PC-3 (cell line): Measurements from ENCODE around the gene CD79A. TPM values are rescaled to one million over a fixed set of nuclear protein-coding genes. Genes with fewer than 3 reads are reported as not detected.

Experiments used
- ATAC-seq: fragments of 200-7000 bp; cut with Tn5 transposase; 2 replicates; pipeline ENCODE4 v1.9.1; 2020; ENCODE audit warnings: mild to moderate bottlenecking, moderate library complexity
- BruUV-seq: library from RNA; stranded (reverse); fragments of 400-500 nt; replicated peaks from 2 replicates; lab custom pipeline; 2021; lab: Mats Ljungman, UMichigan
- CTCF ChIA-PET: fragments of 300-600 bp; sonication (Branson Sonifier 250); formaldehyde crosslinking; loops from one replicate; lab custom pipeline; 2022; ENCODE audit warnings: antibody characterized with exemption; lab: Charles Lee
- POLR2A ChIA-PET: fragments of 300-600 bp; sonication (Branson Sonifier 250); formaldehyde crosslinking; loops from one replicate; lab custom pipeline; 2022; ENCODE audit warnings: antibody characterized with exemption; ENCODE audit not compliant: unreplicated experiment; lab: Charles Lee
- DNase-seq: peaks from one replicate; pipeline ENCODE4 v3.0.0-alpha.2; 2015
- H2AFZ ChIP-seq: fragments of 300-600 bp; sonication (generic); 2 replicates; pipeline ENCODE4 v1.6.0; 2016; ENCODE audit warnings: antibody characterized with exemption, low read length
- H3F3A ChIP-seq: fragments of 300-600 bp; sonication (generic); one replicate; pipeline ENCODE4 v1.6.0; 2017; ENCODE audit warnings: antibody characterized with exemption, low read length, control low read depth, mild to moderate bottlenecking; ENCODE audit not compliant: unreplicated experiment
- H3K27ac ChIP-seq: fragments of 300-600 bp; sonication (generic); 2 replicates; pipeline ENCODE4 v1.5.1; 2016; ENCODE audit warnings: mild to moderate bottlenecking, low read length
- H3K27me3 ChIP-seq: fragments of 300-600 bp; sonication (generic); 2 replicates; pipeline ENCODE4 v1.6.1; 2016; ENCODE audit warnings: low read length, mixed read lengths
- H3K36me3 ChIP-seq: fragments of 300-600 bp; sonication (generic); 2 replicates; pipeline ENCODE4 v1.6.1; 2016; ENCODE audit warnings: low read depth, mixed run types, low read length, mixed read lengths
- H3K4me1 ChIP-seq: fragments of 300-600 bp; sonication (generic); 2 replicates; pipeline ENCODE4 v1.5.1; 2016; ENCODE audit warnings: low read length; ENCODE audit not compliant: insufficient read depth
- H3K4me2 ChIP-seq: fragments of 300-600 bp; sonication (generic); 2 replicates; pipeline ENCODE4 v1.6.0; 2016; ENCODE audit warnings: low read length
- H3K4me3 ChIP-seq: fragments of 300-600 bp; sonication (generic); 2 replicates; pipeline ENCODE4 v1.5.1; 2016; ENCODE audit warnings: mild to moderate bottlenecking, low read length, mixed read lengths
- H3K79me2 ChIP-seq: fragments of 300-600 bp; sonication (generic); 2 replicates; pipeline ENCODE4 v1.6.1; 2017; ENCODE audit warnings: low read length, mixed read lengths
- H3K9ac ChIP-seq: fragments of 300-600 bp; sonication (generic); 2 replicates; pipeline ENCODE4 v1.6.0; 2016; ENCODE audit warnings: mild to moderate bottlenecking, low read length
- H3K9me2 ChIP-seq: fragments of 300-600 bp; sonication (generic); replicated peaks from 2 replicates; pipeline ENCODE4 v1.6.1; 2016; ENCODE audit warnings: mixed run types, low read length, mixed read lengths
- H3K9me3 ChIP-seq: fragments of 300-600 bp; sonication (generic); 2 replicates; pipeline ENCODE4 v1.6.1; 2016; ENCODE audit warnings: low read length, mixed read lengths
- H4K20me1 ChIP-seq: fragments of 300-600 bp; sonication (generic); 2 replicates; pipeline ENCODE4 v1.6.1; 2016; ENCODE audit warnings: low read length, mixed read lengths
- CTCF ChIP-seq: fragments of 300-600 bp; sonication (generic); conservative IDR thresholded peaks from 2 replicates; pipeline ENCODE4 v1.5.1; 2017; ENCODE audit warnings: antibody characterized with exemption, low read depth, mild to moderate bottlenecking, low read length
- EZH2 ChIP-seq: fragments of 300-600 bp; sonication (generic); IDR thresholded peaks from one replicate; pipeline ENCODE4 v1.6.1; 2017; ENCODE audit warnings: antibody characterized with exemption, mild to moderate bottlenecking, low read length; ENCODE audit not compliant: unreplicated experiment
- EZH2phosphoT487 ChIP-seq: fragments of 300-600 bp; sonication (generic); IDR thresholded peaks from 2 replicates; pipeline ENCODE4 v1.6.1; 2018; ENCODE audit warnings: mild to moderate bottlenecking, antibody characterized with exemption, low read length, borderline replicate concordance
- intact Hi-C: fragments of 100-400 bp; cut with micrococcal nuclease; formaldehyde crosslinking; loops from 2 replicates; pipeline ENCODE4 v1.9.0; 2023
- total RNA-seq: library from RNA; depleted of rRNA; stranded (reverse); fragments of >200 nt; gene quantifications from 2 replicates; pipeline ENCODE4 v1.2.3, GENCODE V29; 2014

The CD79A gene
- total RNA-seq, 1 experiment from 2014 or later, result 0.11 TPM

DNA sequence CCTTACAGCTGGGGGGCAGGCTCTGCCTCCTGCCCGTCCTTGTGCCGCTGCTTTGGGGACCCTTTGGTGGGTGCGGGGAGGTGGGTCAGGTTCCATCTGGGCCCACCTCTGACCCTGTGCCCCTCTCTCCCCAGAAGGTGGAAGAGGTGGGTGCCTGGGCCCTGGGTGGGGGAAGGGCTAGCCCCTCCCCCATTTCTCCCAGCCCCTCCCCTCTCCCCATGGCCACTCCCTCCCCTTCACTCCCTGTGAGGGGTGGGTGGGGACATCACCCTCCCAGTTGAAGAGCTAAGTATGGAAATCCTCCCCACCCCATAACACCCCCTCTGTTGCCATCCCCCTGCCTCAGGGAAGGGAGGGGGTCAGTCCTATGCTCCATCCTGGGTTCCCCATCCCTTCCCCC, 20.1 kb downstream of the CD79A start:
- no peaks in the 10 kb centered on the region for H3K27me3 ChIP-seq
- no peaks in the 10 kb centered on the region for H3K9me3 ChIP-seq
- no peaks in the 10 kb centered on the region for H3F3A ChIP-seq
- H3K36me3 ChIP-seq, result peaks cover 3% of the 10 kb centered on the region; the same call in 1 of the 2 replicates
- POLR2A ChIA-PET, result no interaction called here
- no peak for DNase-seq
- CTCF ChIA-PET, result no interaction called here
- BruUV-seq, result no TSS peak
- H3K4me3 ChIP-seq, result no peak overlapping the region
- no peak overlapping the region for H3K4me2 ChIP-seq
- no peak for ATAC-seq
- no peaks in the 10 kb centered on the region for H3K4me1 ChIP-seq
- no peak overlapping the region for H3K27ac ChIP-seq
- TF ChIP-seq EZH2phosphoT487, result no peak
- no peak for TF ChIP-seq CTCF
- TF ChIP-seq EZH2, result no peak
- no peaks in the 10 kb centered on the region for H3K9me2 ChIP-seq
- no peak overlapping the region for H2AFZ ChIP-seq
- no peaks in the 10 kb centered on the region for H3K79me2 ChIP-seq
- H4K20me1 ChIP-seq, result no peaks in the 10 kb centered on the region
- no peak overlapping the region for H3K9ac ChIP-seq
- intact Hi-C loops, result no loop called here

GRCh38 chr19:41897820-41898219, 20.7 kb downstream of the CD79A start:
- ChIA-PET CTCF (no interaction called here), POLR2A (no interaction called here)
- Histone ChIP-seq H3K9ac (no peak overlapping the region), H2AFZ (no peak overlapping the region), H3K4me1 (no peaks in the 10 kb centered on the region), H3K9me3 (no peaks in the 10 kb centered on the region), H3K27me3 (no peaks in the 10 kb centered on the region), H3K9me2 (no peaks in the 10 kb centered on the region), H3K36me3 (peaks cover 9% of the 10 kb centered on the region; the same call in 1 of the 2 replicates), H3K4me3 (no peak overlapping the region), H3K4me2 (no peak overlapping the region), H3K79me2 (no peaks in the 10 kb centered on the region), H4K20me1 (no peaks in the 10 kb centered on the region), H3F3A (no peaks in the 10 kb centered on the region), H3K27ac (no peak overlapping the region)
- ATAC-seq (no peak), DNase-seq (no peak)
- BruUV-seq, result TSS peak; percentile 29
- TF ChIP-seq CTCF (no peak), EZH2 (no peak), EZH2phosphoT487 (no peak)
- intact Hi-C loops, result no loop called here

GRCh38 chr19:41898235-41898634, 21.2 kb downstream of the CD79A start:
- TF ChIP-seq EZH2phosphoT487 (no peak), CTCF (no peak), EZH2 (no peak)
- CTCF ChIA-PET, result no interaction called here

More at GRCh38 chr19:41898235-41898634, 21.2 kb downstream of the CD79A start:
- peaks cover 13% of the 10 kb centered on the region; the same call in 1 of the 2 replicates for H3K36me3 ChIP-seq
- H2AFZ ChIP-seq, result no peak overlapping the region
- no peaks in the 10 kb centered on the region for H3K27me3 ChIP-seq
- H3K4me2 ChIP-seq, result no peak overlapping the region
- POLR2A ChIA-PET, result no interaction called here
- H4K20me1 ChIP-seq, result no peaks in the 10 kb centered on the region
- H3K9me3 ChIP-seq, result no peaks in the 10 kb centered on the region
- H3K79me2 ChIP-seq, result no peaks in the 10 kb centered on the region
- no peak for ATAC-seq
- no peak overlapping the region for H3K9ac ChIP-seq
- H3K4me3 ChIP-seq, result no peak overlapping the region
- H3K4me1 ChIP-seq, result 0 out of 2 replicates have a peak, but pooled peaks cover under 1% of the 10 kb centered on the region
- intact Hi-C loops, result no loop called here
- no TSS peak for BruUV-seq
- no peak overlapping the region for H3K27ac ChIP-seq
- DNase-seq, result no peak
- H3K9me2 ChIP-seq, result no peaks in the 10 kb centered on the region
- no peaks in the 10 kb centered on the region for H3F3A ChIP-seq
